Liver (tissue), 9 donors: ENCODE results near the gene PSME2. TPM values are rescaled to one million over a fixed set of nuclear protein-coding genes. Genes with fewer than 3 reads are reported as not detected.

Experiments
- DNase-seq: peaks from one replicate; pipeline ENCODE4 v3.0.0-alpha.2; 2017; ENCODE audit warnings: low spot score
- H3K27ac ChIP-seq, 2 donors: one replicate each; pipeline ENCODE4 v1.7.0; 2013; ENCODE audit warnings: inconsistent platforms in 2 of 2, low read length in 2 of 2, control low read depth in 1 of 2, low read depth in 1 of 2, mild to moderate bottlenecking in 1 of 2
- H3K27me3 ChIP-seq, 4 donors: one replicate each; pipeline versions ENCODE4 v1.6.1 to v1.7.0; 2013; ENCODE audit warnings: low read length in 3 of 4, inconsistent platforms in 1 of 4, mild to moderate bottlenecking in 1 of 4, moderate library complexity in 1 of 4; ENCODE audit not compliant: control insufficient read depth in 4 of 4, insufficient read depth in 4 of 4
- H3K36me3 ChIP-seq, 4 donors: one replicate each; pipeline versions ENCODE4 v1.6.1 to v1.7.0; 2013; ENCODE audit warnings: low read length in 3 of 4, mild to moderate bottlenecking in 3 of 4, low read depth in 1 of 4, moderate library complexity in 1 of 4; ENCODE audit not compliant: control insufficient read depth in 4 of 4, insufficient read depth in 3 of 4
- H3K4me1 ChIP-seq, 4 donors: one replicate each; pipeline versions ENCODE4 v1.6.1 to v1.7.0; 2013; ENCODE audit warnings: low read length in 3 of 4, mild to moderate bottlenecking in 3 of 4, moderate library complexity in 1 of 4; ENCODE audit not compliant: control insufficient read depth in 4 of 4, insufficient read depth in 4 of 4
- H3K4me3 ChIP-seq, 3 donors: one replicate each; pipeline versions ENCODE4 v1.6.1 to v1.7.0; 2013; ENCODE audit warnings: low read length in 3 of 3, control low read depth in 1 of 3, low read depth in 1 of 3, mild to moderate bottlenecking in 1 of 3
- H3K9ac ChIP-seq, 2 donors: one replicate each; pipeline ENCODE4 v1.7.0; 2013; ENCODE audit warnings: low read length in 2 of 2, mild to moderate bottlenecking in 2 of 2, moderate library complexity in 2 of 2, control low read depth in 1 of 2, low read depth in 1 of 2
- H3K9me3 ChIP-seq, 4 donors: one replicate each; pipeline versions ENCODE4 v1.6.1 to v1.7.0; 2013; ENCODE audit warnings: low read length in 3 of 4; ENCODE audit not compliant: control insufficient read depth in 4 of 4
- ATF3 ChIP-seq: IDR thresholded peaks from 2 replicates; pipeline ENCODE4 v1.6.1; 2016; ENCODE audit warnings: antibody characterized with exemption
- CTCF ChIP-seq: fragments of 150-350 bp; IDR thresholded peaks from 2 replicates; pipeline ENCODE4 v1.5.1; 2017; ENCODE audit warnings: improper control_type of control experiment, low read depth, low read length; ENCODE audit not compliant: missing input control
- EGR1 ChIP-seq, 2 donors: IDR thresholded peaks; 2 replicates each; pipeline ENCODE4 v1.6.1; 2016 to 2018; ENCODE audit warnings: antibody characterized with exemption in 2 of 2, low read depth in 2 of 2
- FOXA1 ChIP-seq: IDR thresholded peaks from 2 replicates; pipeline ENCODE4 v1.6.1; 2016; ENCODE audit warnings: antibody characterized with exemption
- FOXA2 ChIP-seq: IDR thresholded peaks from 2 replicates; pipeline ENCODE4 v1.6.1; 2016; ENCODE audit warnings: antibody characterized with exemption
- GABPA ChIP-seq, 2 donors: IDR thresholded peaks in 1 of 2; conservative IDR thresholded peaks in 1 of 2; 2 replicates each; pipeline ENCODE4 v1.6.1; 2016; ENCODE audit warnings: antibody characterized with exemption in 2 of 2, mild to moderate bottlenecking in 1 of 2, moderate library complexity in 1 of 2
- HNF4A ChIP-seq, 2 donors: conservative IDR thresholded peaks; 2 replicates each; pipeline ENCODE4 v1.6.1; 2016; ENCODE audit warnings: antibody characterized with exemption in 2 of 2, mild to moderate bottlenecking in 2 of 2
- HNF4G ChIP-seq: IDR thresholded peaks from 2 replicates; pipeline ENCODE4 v1.6.1; 2016; ENCODE audit warnings: antibody characterized with exemption
- MAX ChIP-seq: IDR thresholded peaks from 2 replicates; pipeline ENCODE4 v1.6.1; 2016; ENCODE audit warnings: antibody characterized with exemption
- NR2F2 ChIP-seq: IDR thresholded peaks from 2 replicates; pipeline ENCODE4 v1.6.1; 2016; ENCODE audit warnings: antibody characterized with exemption
- REST ChIP-seq: IDR thresholded peaks from 2 replicates; pipeline ENCODE4 v1.6.1; 2016; ENCODE audit warnings: antibody characterized with exemption, mild to moderate bottlenecking
- RXRA ChIP-seq, 2 donors: IDR thresholded peaks; 2 replicates each; pipeline ENCODE4 v1.6.1; 2017 to 2018; ENCODE audit warnings: antibody characterized with exemption in 2 of 2, mild to moderate bottlenecking in 1 of 2
- SP1 ChIP-seq: IDR thresholded peaks from 2 replicates; pipeline ENCODE4 v1.6.1; 2018; ENCODE audit warnings: antibody characterized with exemption, mild to moderate bottlenecking
- YY1 ChIP-seq: IDR thresholded peaks from 2 replicates; pipeline ENCODE4 v1.6.1; 2016; ENCODE audit warnings: antibody characterized with exemption, mild to moderate bottlenecking
- ZBTB33 ChIP-seq: IDR thresholded peaks from 2 replicates; pipeline ENCODE4 v1.6.1; 2016; ENCODE audit warnings: antibody characterized with exemption
- WGBS: extraction: QIAGEN DNeasy Blood & Tissue Kit; methylation state at CpG from one replicate; pipeline ENCODE4 v1.1.7; 2013; 5-methylcytosine and 5-hydroxymethylcytosine counted together
- polyA plus RNA-seq, 2 donors: library from polyadenylated mRNA; stranded (reverse) in 1 of 2; unstranded in 1 of 2; fragments of 200-250 nt in 1 of 2; fragments of >200 nt in 1 of 2; fragmentation: Nextera tagmentation in 1 of 2; extraction: Ambion mirVana in 1 of 2; gene quantifications; one replicate each; pipeline versions ENCODE4 v1.2.1 to v1.2.3, GENCODE V29; 2013 to 2015
- total RNA-seq, 2 donors: library from RNA; depleted of rRNA; stranded (reverse); fragments of >200 nt; gene quantifications; one replicate each; pipeline ENCODE4 v1.2.3, GENCODE V29; 2014
- donor health status: healthy.
- donor health status: healthy.
- donor health status: healthy.
- donor health status: healthy.
- donor health status: healthy.

The PSME2 gene
- total and polyA plus RNA-seq, 4 donors: 56.9 to 247 (median 92.7) TPM

- Histone ChIP-seq H3K27me3 (no peaks in the 10 kb centered on the region), H3K9ac (no peak overlapping the region), H3K27ac (no peak overlapping the region), H3K4me1 (peaks cover 3 to 19% (median 12%) of the 10 kb centered on the region in 4 donors), H3K4me3 (no peak overlapping the region), H3K36me3 (peaks cover 6 to 49% (median 44%) of the 10 kb centered on the region in 4 donors), H3K9me3 (no peaks in the 10 kb centered on the region)
- WGBS: 91% methylated on average over 9 of the region's 9 CpGs
- DNase-seq: no peak
- TF ChIP-seq RXRA (IDR thresholded peaks at IDR 0.05) (no peak), NR2F2 (no peak), MAX (no peak), EGR1 (IDR thresholded peaks at IDR 0.05; ENCODE audit: low read depth in 2 of 2) (no peak), HNF4A (conservative IDR thresholded peaks at IDR 0.05) (no peak), FOXA1 (no peak)
These were observed 4.6 kb upstream of the PSME2 start for GRCh38 chr14:24150993-24151392.

GRCh38 chr14:24150567-24150966 lies 4.2 kb upstream of the PSME2 start:
- 94% methylated on average over 9 of the region's 9 CpGs for WGBS
- Histone ChIP-seq H3K27me3 (no peaks in the 10 kb centered on the region), H3K36me3 (peaks cover 6 to 45% (median 40%) of the 10 kb centered on the region in 4 donors), H3K4me3 (no peak overlapping the region), H3K4me1 (peaks cover 3 to 23% (median 16%) of the 10 kb centered on the region in 4 donors), H3K27ac (no peak overlapping the region), H3K9ac (no peak overlapping the region), H3K9me3 (no peaks in the 10 kb centered on the region)
- TF ChIP-seq MAX: no peak
- no peak for TF ChIP-seq ATF3
- TF ChIP-seq EGR1 (IDR thresholded peaks at IDR 0.05; ENCODE audit: low read depth in 2 of 2): no peak
- no peak for TF ChIP-seq FOXA1
- no peak for TF ChIP-seq GABPA (IDR thresholded peaks at IDR 0.05 in 1 of 2, conservative IDR thresholded peaks at IDR 0.05 in 1 of 2)
- no peak for TF ChIP-seq RXRA (IDR thresholded peaks at IDR 0.05)
- no peak for TF ChIP-seq SP1
- TF ChIP-seq CTCF: no peak
- TF ChIP-seq NR2F2: no peak
- TF ChIP-seq YY1: no peak
- TF ChIP-seq FOXA2: no peak
- TF ChIP-seq HNF4A (conservative IDR thresholded peaks at IDR 0.05): no peak
- TF ChIP-seq ZBTB33: no peak
- TF ChIP-seq HNF4G: no peak
- no peak for DNase-seq

GRCh38 chr14:24150061-24150460 lies 3.7 kb upstream of the PSME2 start:
- Histone ChIP-seq H3K4me3 (no peak overlapping the region), H3K9me3 (no peaks in the 10 kb centered on the region), H3K27ac (no peak overlapping the region), H3K4me1 (peaks cover 3 to 28% (median 21%) of the 10 kb centered on the region in 4 donors), H3K36me3 (peaks cover 3 to 40% (median 35%) of the 10 kb centered on the region in 4 donors), H3K27me3 (no peaks in the 10 kb centered on the region), H3K9ac (no peak overlapping the region)
- WGBS: 96% methylated on average over 9 of the region's 9 CpGs
- no peak for DNase-seq
- TF ChIP-seq FOXA2 (no peak), REST (no peak), YY1 (no peak), MAX (no peak), ZBTB33 (no peak), RXRA (IDR thresholded peaks at IDR 0.05) (no peak), NR2F2 (no peak), ATF3 (no peak), GABPA (IDR thresholded peaks at IDR 0.05 in 1 of 2, conservative IDR thresholded peaks at IDR 0.05 in 1 of 2) (no peak)
